SIG-M5 treated with dmso at 0.1 percent for 504 hours (cell line): ENCODE results near the gene SIAH2.

Source experiments
- DNase-seq: peaks from one replicate; lab custom pipeline; 2025; ENCODE audit not compliant: unreplicated experiment; lab: John Stamatoyannopoulos, UW

The SIAH2 gene

GRCh38 chr3:150749255-150749654 lies 13.7 kb downstream of the SIAH2 start:
- DNase-seq = no peak

GRCh38 chr3:150748684-150749047 lies 14.3 kb downstream of the SIAH2 start:
- no peak for DNase-seq

DNA sequence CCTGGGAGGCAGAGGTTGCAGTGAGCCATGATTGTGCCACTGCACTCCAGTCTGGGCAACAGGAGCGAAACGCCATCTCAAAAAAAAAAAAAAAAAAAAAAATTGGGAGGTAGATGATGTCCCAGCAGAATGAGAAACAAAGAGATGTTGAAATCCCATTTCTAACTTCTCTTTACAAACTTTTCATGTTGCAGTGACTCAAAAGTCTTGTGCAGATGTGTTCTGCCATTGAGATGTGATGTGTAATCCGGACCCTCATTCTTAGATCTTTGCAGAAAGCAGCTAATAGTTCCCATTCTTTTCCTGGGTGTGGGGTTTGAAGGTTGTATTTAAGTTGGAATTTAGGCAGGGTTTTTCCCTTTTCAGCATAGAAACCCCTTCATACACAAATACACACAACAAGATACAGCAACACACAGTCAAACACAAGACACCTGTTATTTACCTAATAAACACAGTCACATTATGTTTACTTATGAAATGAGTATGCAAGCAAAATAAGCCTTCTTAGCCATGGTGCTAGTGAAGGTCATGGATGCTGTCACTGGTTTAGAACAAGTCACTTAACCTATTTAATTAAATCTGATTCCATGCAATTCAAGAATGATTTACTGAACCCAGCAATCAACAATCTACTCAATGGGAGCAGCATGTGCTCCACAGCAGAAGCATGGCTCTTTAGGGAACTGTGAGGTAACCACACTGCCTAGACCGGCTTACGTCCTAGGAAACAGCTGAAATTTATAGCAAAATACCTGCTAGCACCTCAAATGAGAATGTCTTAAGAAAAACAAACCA lies 14.9 kb downstream of the SIAH2 start:
- no peak for DNase-seq

DNA sequence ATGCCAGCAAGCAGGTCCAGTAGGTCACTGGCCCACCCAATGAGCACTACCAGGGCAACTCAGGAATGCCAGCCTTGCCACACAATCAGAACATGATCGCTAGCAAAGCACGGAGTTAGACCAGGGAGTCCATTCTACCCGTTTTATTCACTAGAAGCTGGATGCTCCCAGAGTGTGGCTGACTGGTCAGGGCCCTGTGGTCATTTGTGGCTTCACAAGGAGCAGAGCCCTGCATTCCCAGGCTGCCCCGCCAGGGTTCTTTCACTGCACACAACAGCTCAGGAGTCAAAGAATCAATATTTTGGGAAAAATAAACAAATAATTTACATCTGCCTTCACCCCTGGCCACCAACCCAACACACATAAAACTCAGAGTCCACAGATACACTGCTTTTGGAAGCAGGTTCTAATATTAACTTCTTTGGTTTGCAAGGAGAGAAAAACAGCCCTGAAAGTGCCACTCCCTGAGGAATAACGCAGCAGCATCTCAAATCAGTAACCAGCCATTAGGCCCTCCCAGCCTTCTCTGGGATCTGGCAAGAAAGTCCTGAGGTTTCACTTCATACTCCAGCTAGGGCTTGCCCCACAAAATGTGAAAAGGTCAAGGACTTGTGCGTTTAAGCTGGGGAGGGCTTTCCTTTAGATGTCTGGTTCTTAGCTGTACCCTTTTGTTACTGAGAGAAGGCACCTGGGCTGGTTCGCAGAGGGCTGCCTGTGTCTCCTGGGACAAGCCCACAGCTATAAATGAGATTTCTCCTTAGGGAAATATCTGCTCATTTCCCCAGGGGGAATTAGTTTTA lies 16.0 kb downstream of the SIAH2 start:
- DNase-seq = no peak

GRCh38 chr3:150745832-150746231 lies 17.1 kb downstream of the SIAH2 start:
- no peak for DNase-seq

DNA sequence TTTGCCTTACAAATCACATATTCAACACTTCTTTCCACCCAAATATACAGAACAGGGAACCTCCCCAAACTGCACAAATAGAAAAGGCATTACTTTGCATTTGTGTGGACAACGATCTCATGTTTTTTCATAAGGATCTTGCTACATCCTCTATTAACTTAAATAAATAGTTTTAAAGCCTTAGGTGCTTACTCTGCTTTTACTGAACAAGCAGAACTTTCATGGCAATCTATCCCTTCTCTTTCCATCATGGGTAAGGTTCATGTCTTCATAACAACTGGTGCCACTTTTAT lies 18.1 kb downstream of the SIAH2 start:
- no peak for DNase-seq

GRCh38 chr3:150744041-150744918 lies 18.7 kb downstream of the SIAH2 start:
- DNase-seq = no peak

DNA sequence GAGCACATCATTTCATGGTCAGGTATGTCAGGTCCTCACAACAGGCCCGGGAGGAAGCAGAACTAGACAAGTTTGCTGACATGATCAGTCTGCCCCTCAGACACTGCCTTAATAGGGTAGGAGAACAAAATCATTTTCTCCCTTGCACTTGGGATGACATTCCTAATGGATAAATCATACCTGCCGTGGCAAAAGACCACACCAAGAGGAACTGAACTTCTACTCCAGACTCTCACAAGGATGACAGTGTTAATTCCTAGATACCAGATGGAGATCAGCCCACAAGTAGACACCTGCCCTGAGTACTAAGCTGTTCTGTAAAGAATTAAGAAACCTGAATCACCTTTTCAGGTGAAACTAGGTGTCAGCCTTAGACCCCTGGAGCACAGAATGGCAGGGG lies 19.5 kb downstream of the SIAH2 start:
- DNase-seq = no peak

- no peak for DNase-seq
Measured at GRCh38 chr3:150742679-150743078, 20.3 kb downstream of the SIAH2 start.

DNA sequence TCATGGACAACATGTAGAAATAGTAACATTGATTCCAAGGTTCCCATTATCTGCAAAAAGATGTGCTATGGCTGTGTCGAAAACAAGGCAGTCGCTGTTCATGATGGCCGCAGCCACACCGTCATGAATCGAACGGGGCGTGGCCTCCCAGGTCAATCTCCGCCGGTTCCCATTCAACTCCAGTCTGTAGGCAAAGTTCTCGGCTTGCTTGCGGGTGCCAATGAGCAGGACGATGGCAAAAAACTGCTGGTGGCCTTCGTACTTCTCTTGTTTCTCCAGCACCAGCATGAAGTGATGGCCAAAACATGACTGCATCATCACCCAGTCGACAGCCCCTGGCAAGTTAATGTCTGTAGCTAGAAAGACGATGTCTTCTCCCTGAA lies 20.8 kb downstream of the SIAH2 start:
- DNase-seq = no peak

GRCh38 chr3:150741497-150742140 lies 21.4 kb downstream of the SIAH2 start:
- no peak for DNase-seq

- DNase-seq = no peak
Measured at GRCh38 chr3:150740733-150741496, 22.1 kb downstream of the SIAH2 start.

GRCh38 chr3:150739877-150740645 lies 22.9 kb downstream of the SIAH2 start:
- DNase-seq = no peak

DNA sequence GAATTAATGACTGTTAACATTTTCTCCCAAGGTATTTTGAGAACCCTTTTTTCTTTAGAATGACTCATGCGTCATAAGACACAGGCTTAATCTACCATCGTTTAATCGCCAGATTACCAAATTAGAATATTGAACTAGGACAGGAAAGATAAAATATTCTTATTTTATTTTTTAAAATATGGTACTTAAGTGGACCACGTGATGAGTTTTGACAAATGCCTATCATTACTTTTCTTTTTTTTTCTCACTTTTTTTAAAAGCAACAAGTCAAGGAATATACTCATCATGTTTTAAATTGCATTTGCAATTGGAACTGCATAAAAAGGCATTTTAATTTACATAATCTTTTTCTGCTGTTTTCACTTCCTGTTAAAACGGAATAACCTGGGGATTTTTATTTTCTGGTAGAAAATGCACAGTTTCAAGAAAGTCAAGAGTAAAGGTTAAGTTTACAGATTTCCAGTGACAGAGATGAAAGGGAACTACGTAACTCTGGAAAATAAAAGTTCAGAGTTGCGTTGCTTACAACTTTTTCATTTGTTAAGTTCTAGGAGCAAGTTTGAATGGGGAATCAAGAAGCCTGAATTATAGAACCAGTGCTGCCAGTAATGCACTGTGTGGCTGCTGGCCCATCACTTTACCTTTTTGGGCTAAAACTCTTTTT lies 23.6 kb downstream of the SIAH2 start:
- no peak for DNase-seq

- no peak for DNase-seq
Measured at GRCh38 chr3:150738688-150739087, 24.3 kb downstream of the SIAH2 start.

DNA sequence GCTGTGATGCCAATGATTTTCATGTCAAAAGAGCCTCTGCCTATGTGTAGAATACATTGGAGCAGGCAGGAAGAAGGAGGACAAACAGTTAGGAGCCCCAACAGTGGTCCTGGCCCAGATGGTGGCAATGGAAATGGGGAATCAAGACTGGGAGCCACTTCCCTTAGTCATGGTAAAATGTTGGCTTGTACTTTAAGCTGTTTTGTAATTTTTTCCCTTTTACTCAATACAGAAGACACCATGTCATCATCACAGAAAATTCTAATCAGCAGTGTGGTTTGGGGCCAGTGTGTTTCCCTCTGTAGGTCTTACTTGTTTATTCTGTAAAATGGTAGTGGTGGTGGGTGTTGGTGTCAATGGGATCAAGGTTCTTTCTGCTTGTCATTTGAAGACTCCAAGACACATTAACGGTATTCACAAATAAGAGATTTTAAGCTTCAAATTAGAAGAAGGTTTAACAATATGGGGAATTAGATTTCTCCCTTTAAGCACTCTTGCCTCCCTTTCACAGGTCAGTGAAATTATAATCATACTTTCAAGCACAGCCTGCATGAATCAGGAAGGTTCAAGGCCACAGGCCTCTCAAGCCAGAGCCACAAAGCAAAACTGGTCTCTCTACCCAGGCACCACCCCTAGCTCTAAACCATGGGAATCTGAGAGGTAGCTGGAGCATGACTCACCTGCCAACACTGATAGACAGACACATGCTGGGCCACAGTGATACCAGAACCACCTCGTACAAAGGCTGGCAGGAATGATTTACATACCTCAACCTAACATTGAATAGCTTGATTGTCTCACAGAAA lies 24.9 kb downstream of the SIAH2 start:
- DNase-seq = peak; percentile 61

- peak; percentile 13 for DNase-seq
Measured at GRCh38 chr3:150736903-150737832, 25.8 kb downstream of the SIAH2 start.
